ENCODE results near the gene IGF2BP2. TPM values are rescaled to one million over a fixed set of nuclear protein-coding genes. Genes with fewer than 3 reads are reported as not detected.

Gene IGF2BP2
- total and polyA plus RNA-seq, 2 of the 13 experiments (the other 11 are each of a cell fraction or from before 2014, with no cell fraction given): 6.5 to 46.0 TPM

DNA sequence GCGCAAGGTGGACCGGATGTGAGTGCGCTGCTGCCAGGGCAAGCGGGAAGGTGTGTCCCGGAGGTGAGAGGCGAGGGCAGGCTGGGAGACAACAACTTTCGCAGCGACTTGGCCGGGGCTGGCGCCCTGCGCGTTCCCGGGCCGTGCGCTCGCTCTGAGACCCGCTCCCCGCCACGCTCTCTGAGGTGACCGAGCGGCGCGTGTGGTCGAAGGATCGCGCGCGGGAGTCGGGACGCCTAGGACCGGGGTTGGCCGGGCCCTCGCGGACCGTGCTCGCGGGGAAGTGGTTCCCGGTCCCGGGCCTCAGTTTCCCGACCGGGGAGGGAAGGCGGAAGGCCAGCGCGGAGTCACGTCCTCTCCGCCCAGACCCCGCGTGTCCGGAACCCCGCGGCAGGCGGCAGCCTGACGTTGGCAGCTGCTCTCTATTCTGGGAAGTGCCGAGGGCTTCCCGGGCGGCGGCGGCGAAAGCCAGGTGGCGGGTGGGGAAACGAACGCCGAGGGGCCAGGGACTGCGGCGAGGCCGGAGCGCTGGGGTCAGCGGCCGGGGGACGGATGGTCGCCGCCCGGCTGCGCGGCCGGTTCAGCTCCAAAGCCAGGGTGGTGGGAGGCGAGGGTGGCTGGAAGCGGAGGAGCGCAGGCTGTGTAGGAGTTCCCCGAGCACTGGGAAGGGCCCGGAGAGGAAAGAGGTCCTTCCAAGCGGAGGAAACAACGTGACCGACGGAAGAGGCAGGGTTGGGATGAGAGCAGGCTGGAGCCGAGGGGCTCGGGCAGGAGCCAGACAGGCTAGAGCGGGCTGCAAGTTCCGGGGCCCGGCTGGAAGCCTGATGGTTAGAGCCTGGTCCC lies 1.0 kb upstream of the IGF2BP2 start (continued):
- TF ChIP-seq, protein P1, sequence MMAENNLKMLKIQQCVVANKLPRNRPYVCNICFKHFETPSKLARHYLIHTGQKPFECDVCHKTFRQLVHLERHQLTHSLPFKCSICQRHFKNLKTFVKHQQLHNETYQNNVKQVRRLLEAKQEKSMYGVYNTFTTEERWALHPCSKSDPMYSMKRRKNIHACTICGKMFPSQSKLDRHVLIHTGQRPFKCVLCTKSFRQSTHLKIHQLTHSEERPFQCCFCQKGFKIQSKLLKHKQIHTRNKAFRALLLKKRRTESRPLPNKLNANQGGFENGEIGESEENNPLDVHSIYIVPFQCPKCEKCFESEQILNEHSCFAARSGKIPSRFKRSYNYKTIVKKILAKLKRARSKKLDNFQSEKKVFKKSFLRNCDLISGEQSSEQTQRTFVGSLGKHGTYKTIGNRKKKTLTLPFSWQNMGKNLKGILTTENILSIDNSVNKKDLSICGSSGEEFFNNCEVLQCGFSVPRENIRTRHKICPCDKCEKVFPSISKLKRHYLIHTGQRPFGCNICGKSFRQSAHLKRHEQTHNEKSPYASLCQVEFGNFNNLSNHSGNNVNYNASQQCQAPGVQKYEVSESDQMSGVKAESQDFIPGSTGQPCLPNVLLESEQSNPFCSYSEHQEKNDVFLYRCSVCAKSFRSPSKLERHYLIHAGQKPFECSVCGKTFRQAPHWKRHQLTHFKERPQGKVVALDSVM (CRISPR knock-in tag; IDR thresholded peaks at IDR 0.05): no peak
- TF ChIP-seq, protein P2, sequence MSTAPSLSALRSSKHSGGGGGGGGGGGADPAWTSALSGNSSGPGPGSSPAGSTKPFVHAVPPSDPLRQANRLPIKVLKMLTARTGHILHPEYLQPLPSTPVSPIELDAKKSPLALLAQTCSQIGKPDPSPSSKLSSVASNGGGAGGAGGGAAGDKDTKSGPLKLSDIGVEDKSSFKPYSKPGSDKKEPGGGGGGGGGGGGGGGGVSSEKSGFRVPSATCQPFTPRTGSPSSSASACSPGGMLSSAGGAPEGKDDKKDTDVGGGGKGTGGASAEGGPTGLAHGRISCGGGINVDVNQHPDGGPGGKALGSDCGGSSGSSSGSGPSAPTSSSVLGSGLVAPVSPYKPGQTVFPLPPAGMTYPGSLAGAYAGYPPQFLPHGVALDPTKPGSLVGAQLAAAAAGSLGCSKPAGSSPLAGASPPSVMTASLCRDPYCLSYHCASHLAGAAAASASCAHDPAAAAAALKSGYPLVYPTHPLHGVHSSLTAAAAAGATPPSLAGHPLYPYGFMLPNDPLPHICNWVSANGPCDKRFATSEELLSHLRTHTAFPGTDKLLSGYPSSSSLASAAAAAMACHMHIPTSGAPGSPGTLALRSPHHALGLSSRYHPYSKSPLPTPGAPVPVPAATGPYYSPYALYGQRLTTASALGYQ (CRISPR knock-in tag; IDR thresholded peaks at IDR 0.05): no peak
- TF ChIP-seq, protein P3, sequence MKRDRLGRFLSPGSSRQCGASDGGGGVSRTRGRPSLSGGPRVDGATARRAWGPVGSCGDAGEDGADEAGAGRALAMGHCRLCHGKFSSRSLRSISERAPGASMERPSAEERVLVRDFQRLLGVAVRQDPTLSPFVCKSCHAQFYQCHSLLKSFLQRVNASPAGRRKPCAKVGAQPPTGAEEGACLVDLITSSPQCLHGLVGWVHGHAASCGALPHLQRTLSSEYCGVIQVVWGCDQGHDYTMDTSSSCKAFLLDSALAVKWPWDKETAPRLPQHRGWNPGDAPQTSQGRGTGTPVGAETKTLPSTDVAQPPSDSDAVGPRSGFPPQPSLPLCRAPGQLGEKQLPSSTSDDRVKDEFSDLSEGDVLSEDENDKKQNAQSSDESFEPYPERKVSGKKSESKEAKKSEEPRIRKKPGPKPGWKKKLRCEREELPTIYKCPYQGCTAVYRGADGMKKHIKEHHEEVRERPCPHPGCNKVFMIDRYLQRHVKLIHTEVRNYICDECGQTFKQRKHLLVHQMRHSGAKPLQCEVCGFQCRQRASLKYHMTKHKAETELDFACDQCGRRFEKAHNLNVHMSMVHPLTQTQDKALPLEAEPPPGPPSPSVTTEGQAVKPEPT (CRISPR knock-in tag; IDR thresholded peaks at IDR 0.05; ENCODE audit: low read depth): 0 out of 2 replicates have a peak, but pooled peaks have one; percentile 21
- TF ChIP-seq ZFYVE20 (CRISPR knock-in tag; IDR thresholded peaks at IDR 0.05; ENCODE audit: borderline replicate concordance, low read depth) (no peak), ZNF562 (CRISPR knock-in tag; IDR thresholded peaks at IDR 0.05; ENCODE audit: borderline replicate concordance) (no peak), SNAI1 (CRISPR knock-in tag; IDR thresholded peaks at IDR 0.05; ENCODE audit: borderline replicate concordance) (no peak), AGO1 (IDR thresholded peaks at IDR 0.05; ENCODE audit: low read depth, low read length, poor library complexity, severe bottlenecking) (peak; percentile 54), ZNF816 (CRISPR knock-in tag; IDR thresholded peaks at IDR 0.05; ENCODE audit: borderline replicate concordance) (peak; percentile 47; the same call in 1 of the 2 replicates), NFIB (CRISPR knock-in tag; IDR thresholded peaks at IDR 0.05; ENCODE audit: borderline replicate concordance) (no peak; the same call in 1 of the 2 replicates), ZMYM2 (CRISPR knock-in tag; IDR thresholded peaks at IDR 0.05) (peak; percentile 60; the same call in 1 of the 2 replicates), ZKSCAN5 (CRISPR knock-in tag; IDR thresholded peaks at IDR 0.05) (peak; percentile 83), MYNN (CRISPR knock-in tag; IDR thresholded peaks at IDR 0.05; ENCODE audit: low read depth) (no peak), NR2C2 (CRISPR knock-in tag; IDR thresholded peaks at IDR 0.05; ENCODE audit: borderline replicate concordance) (peak; percentile 11; the same call in 1 of the 2 replicates)
- TF ChIP-seq, protein P4, sequence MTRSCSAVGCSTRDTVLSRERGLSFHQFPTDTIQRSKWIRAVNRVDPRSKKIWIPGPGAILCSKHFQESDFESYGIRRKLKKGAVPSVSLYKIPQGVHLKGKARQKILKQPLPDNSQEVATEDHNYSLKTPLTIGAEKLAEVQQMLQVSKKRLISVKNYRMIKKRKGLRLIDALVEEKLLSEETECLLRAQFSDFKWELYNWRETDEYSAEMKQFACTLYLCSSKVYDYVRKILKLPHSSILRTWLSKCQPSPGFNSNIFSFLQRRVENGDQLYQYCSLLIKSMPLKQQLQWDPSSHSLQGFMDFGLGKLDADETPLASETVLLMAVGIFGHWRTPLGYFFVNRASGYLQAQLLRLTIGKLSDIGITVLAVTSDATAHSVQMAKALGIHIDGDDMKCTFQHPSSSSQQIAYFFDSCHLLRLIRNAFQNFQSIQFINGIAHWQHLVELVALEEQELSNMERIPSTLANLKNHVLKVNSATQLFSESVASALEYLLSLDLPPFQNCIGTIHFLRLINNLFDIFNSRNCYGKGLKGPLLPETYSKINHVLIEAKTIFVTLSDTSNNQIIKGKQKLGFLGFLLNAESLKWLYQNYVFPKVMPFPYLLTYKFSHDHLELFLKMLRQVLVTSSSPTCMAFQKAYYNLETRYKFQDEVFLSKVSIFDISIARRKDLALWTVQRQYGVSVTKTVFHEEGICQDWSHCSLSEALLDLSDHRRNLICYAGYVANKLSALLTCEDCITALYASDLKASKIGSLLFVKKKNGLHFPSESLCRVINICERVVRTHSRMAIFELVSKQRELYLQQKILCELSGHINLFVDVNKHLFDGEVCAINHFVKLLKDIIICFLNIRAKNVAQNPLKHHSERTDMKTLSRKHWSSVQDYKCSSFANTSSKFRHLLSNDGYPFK (CRISPR knock-in tag; IDR thresholded peaks at IDR 0.05; ENCODE audit: borderline replicate concordance): peak; percentile 54; the same call in 1 of the 2 replicates
- TF ChIP-seq, protein P5, sequence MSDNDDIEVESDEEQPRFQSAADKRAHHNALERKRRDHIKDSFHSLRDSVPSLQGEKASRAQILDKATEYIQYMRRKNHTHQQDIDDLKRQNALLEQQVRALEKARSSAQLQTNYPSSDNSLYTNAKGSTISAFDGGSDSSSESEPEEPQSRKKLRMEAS (IDR thresholded peaks at IDR 0.05): peak; percentile 76; the same call in 1 of the 2 replicates
- TF ChIP-seq, protein P6, sequence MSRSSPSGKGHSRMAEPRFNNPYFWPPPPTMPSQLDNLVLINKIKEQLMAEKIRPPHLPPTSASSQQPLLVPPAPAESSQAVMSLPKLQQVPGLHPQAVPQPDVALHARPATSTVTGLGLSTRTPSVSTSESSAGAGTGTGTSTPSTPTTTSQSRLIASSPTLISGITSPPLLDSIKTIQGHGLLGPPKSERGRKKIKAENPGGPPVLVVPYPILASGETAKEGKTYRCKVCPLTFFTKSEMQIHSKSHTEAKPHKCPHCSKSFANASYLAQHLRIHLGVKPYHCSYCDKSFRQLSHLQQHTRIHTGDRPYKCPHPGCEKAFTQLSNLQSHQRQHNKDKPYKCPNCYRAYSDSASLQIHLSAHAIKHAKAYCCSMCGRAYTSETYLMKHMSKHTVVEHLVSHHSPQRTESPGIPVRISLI (CRISPR knock-in tag; IDR thresholded peaks at IDR 0.05; ENCODE audit: borderline replicate concordance): 0 out of 2 replicates have a peak, but pooled peaks have one; percentile 10
